Keratinocyte (primary cell): ENCODE measurements around the gene ZNF680. TPM values are rescaled to one million over a fixed set of nuclear protein-coding genes. Genes with fewer than 3 reads are reported as not detected.

ENCODE experiments used
- DNase-seq: peaks from one replicate; pipeline ENCODE4 v3.0.0-alpha.2; 2011; ENCODE audit warnings: low read depth, missing footprints, low spot score
- FAIRE-seq: peaks from 2 replicates; lab custom pipeline; 2011; peaks lifted over from hg19 to GRCh38; lab: Jason Lieb, UNC
- H2AFZ ChIP-seq: 2 replicates; pipeline ENCODE4 v1.6.0; 2012; ENCODE audit warnings: low read length, control low read depth, inconsistent platforms; ENCODE audit not compliant: control insufficient read depth
- H3K27ac ChIP-seq: 2 replicates; pipeline ENCODE4 v1.5.1; 2011; ENCODE audit warnings: low read length; ENCODE audit not compliant: control insufficient read depth, insufficient read depth
- H3K27me3 ChIP-seq: 3 replicates; pipeline ENCODE4 v1.6.0; 2011; ENCODE audit warnings: low read length; ENCODE audit not compliant: control insufficient read depth, insufficient read depth; ENCODE audit errors: extremely low read depth
- H3K36me3 ChIP-seq, 2 experiments: 2 replicates in 1 of 2; 3 replicates in 1 of 2; pipeline ENCODE4 v1.5.1; 2011; ENCODE audit warnings: low read length in 2 of 2, mild to moderate bottlenecking in 1 of 2; ENCODE audit not compliant: control insufficient read depth in 2 of 2, insufficient read depth in 2 of 2; ENCODE audit errors: extremely low read depth in 1 of 2
- H3K4me1 ChIP-seq: 3 replicates; pipeline ENCODE4 v1.5.1; 2011; ENCODE audit warnings: low read length; ENCODE audit not compliant: control insufficient read depth, insufficient read depth; ENCODE audit errors: extremely low read depth
- H3K4me2 ChIP-seq: 3 replicates; pipeline ENCODE4 v1.6.0; 2011; ENCODE audit warnings: low read depth, low read length; ENCODE audit not compliant: control insufficient read depth, insufficient read depth; ENCODE audit errors: extremely low read depth
- H3K4me3 ChIP-seq, 3 experiments: fragments of 200-600 bp in 1 of 3; sonication (generic) in 1 of 3; 2 replicates in 2 of 3; 3 replicates in 1 of 3; pipeline ENCODE4 v1.5.1; 2011 to 2016; ENCODE audit warnings: low read length in 3 of 3, mild to moderate bottlenecking in 3 of 3, control low read depth in 2 of 3, inconsistent platforms in 1 of 3, low read depth in 1 of 3, mixed read lengths in 1 of 3, mixed run types in 1 of 3, moderate library complexity in 1 of 3; ENCODE audit not compliant: control insufficient read depth in 2 of 3, insufficient read depth in 2 of 3; ENCODE audit errors: extremely low read depth in 1 of 3
- H3K79me2 ChIP-seq: 2 replicates; pipeline ENCODE4 v1.6.0; 2012; ENCODE audit warnings: low read length; ENCODE audit not compliant: control insufficient read depth, insufficient read depth
- H3K9ac ChIP-seq: 3 replicates; pipeline ENCODE4 v1.6.0; 2011; ENCODE audit warnings: low read length; ENCODE audit not compliant: control insufficient read depth, insufficient read depth; ENCODE audit errors: extremely low read depth
- H3K9me1 ChIP-seq: 3 replicates; pipeline ENCODE4 v1.6.0; 2011; ENCODE audit warnings: low read length; ENCODE audit not compliant: control insufficient read depth, insufficient read depth; ENCODE audit errors: extremely low read depth
- H3K9me3 ChIP-seq: 2 replicates; pipeline ENCODE4 v1.5.1; 2012; ENCODE audit warnings: low read depth, low read length; ENCODE audit not compliant: control insufficient read depth
- H4K20me1 ChIP-seq: 3 replicates; pipeline ENCODE4 v1.6.0; 2011; ENCODE audit warnings: low read length; ENCODE audit not compliant: control insufficient read depth, insufficient read depth; ENCODE audit errors: extremely low read depth
- CTCF ChIP-seq, 3 experiments: IDR thresholded peaks in 1 of 3; conservative IDR thresholded peaks in 1 of 3; optimal IDR thresholded peaks in 1 of 3; 2 replicates in 2 of 3; 3 replicates in 1 of 3; pipeline versions ENCODE3 to v1.5.1; 2011; ENCODE audit warnings: low read length in 3 of 3, mild to moderate bottlenecking in 3 of 3, moderate library complexity in 2 of 3, control low read depth in 1 of 3, inconsistent platforms in 1 of 3; ENCODE audit not compliant: insufficient read depth in 2 of 3; ENCODE audit errors: extremely low read depth in 1 of 3
- EZH2 ChIP-seq: IDR thresholded peaks from one replicate; pipeline ENCODE4 v1.6.1; 2012; ENCODE audit warnings: inconsistent platforms, mild to moderate bottlenecking, low read length, moderate library complexity
- dilution Hi-C: fragments of 300-500 bp; cut with MboI; formaldehyde crosslinking; loops from one replicate; pipeline ENCODE4 v1.7.0; 2020; ENCODE audit warnings: low sequenced_read_pairs; ENCODE audit not compliant: extremely low pct_ligation_motif_present
- polyA plus RNA-seq, 5 experiments: library from polyadenylated mRNA; depleted of rRNA in 3 of 5; stranded (reverse) in 3 of 5; stranded (forward) in 1 of 5; unstranded in 1 of 5; fragments of >200 nt; gene quantifications; 1 replicate in 1 of 5; 2 replicates in 3 of 5; 3 replicates in 1 of 5; pipeline versions ENCODE4 v1.2.1 to v1.2.3, GENCODE V29; 2011 to 2012; ENCODE audit warnings: missing spikeins in 2 of 5, low read depth in 1 of 5, low replicate concordance in 1 of 5

ZNF680 gene
- polyA plus RNA-seq, 1 donor (not counting 4 experiments of a cell fraction or from before 2014, with no cell fraction given): 4.5 TPM

- no peaks in the 10 kb centered on the region for H3K36me3 ChIP-seq
- no peak overlapping the region for H3K4me2 ChIP-seq
- no peak for DNase-seq
- dilution Hi-C loops: no loop called here
- H3K27me3 ChIP-seq: no peaks in the 10 kb centered on the region
- H4K20me1 ChIP-seq: no peaks in the 10 kb centered on the region
- no peaks in the 10 kb centered on the region for H3K4me1 ChIP-seq
- H3K4me3 ChIP-seq: no peak overlapping the region
- H3K9ac ChIP-seq: no peak overlapping the region
- H2AFZ ChIP-seq: no peak overlapping the region
- no peak overlapping the region for H3K27ac ChIP-seq
- FAIRE-seq: no peak
- no peaks in the 10 kb centered on the region for H3K9me1 ChIP-seq
- no peaks in the 10 kb centered on the region for H3K9me3 ChIP-seq
- TF ChIP-seq CTCF (optimal IDR thresholded peaks at IDR 0.05 in 1 of 3, IDR thresholded peaks at IDR 0.05 in 1 of 3, conservative IDR thresholded peaks at IDR 0.05 in 1 of 3; ENCODE audit: extremely low read depth in 1 of 3, insufficient read depth in 2 of 3, low read length in 3 of 3): no peak
- TF ChIP-seq EZH2: no peak
- no peaks in the 10 kb centered on the region for H3K79me2 ChIP-seq
These were observed 39.2 kb upstream of the ZNF680 start for GRCh38 chr7:64602086-64602485.

GRCh38 chr7:64599359-64599758, 36.5 kb upstream of the ZNF680 start:
- Histone ChIP-seq H2AFZ (no peak overlapping the region), H3K9ac (no peak overlapping the region), H3K27me3 (no peaks in the 10 kb centered on the region), H3K4me2 (no peak overlapping the region), H3K4me3 (no peak overlapping the region), H3K9me1 (no peaks in the 10 kb centered on the region), H3K79me2 (no peaks in the 10 kb centered on the region), H3K27ac (no peak overlapping the region), H3K9me3 (no peaks in the 10 kb centered on the region), H4K20me1 (no peaks in the 10 kb centered on the region), H3K4me1 (no peaks in the 10 kb centered on the region), H3K36me3 (no peaks in the 10 kb centered on the region)
- DNase-seq (no peak), FAIRE-seq (no peak)
- TF ChIP-seq CTCF (optimal IDR thresholded peaks at IDR 0.05 in 1 of 3, IDR thresholded peaks at IDR 0.05 in 1 of 3, conservative IDR thresholded peaks at IDR 0.05 in 1 of 3; ENCODE audit: extremely low read depth in 1 of 3, insufficient read depth in 2 of 3, low read length in 3 of 3) (no peak), EZH2 (no peak)
- dilution Hi-C loops: no loop called here
